Heart right ventricle (tissue), 16 donors: ENCODE measurements around the gene STUM. TPM values are rescaled to one million over a fixed set of nuclear protein-coding genes. Genes with fewer than 3 reads are reported as not detected.
A peak's percentile ranks its signal among the peaks of the same experiment; 100 is the strongest.

Experiments
- ATAC-seq, 8 donors: fragments of 200-7000 bp; cut with Tn5 transposase; one replicate each; pipeline ENCODE4 v1.9.1; 2020; ENCODE audit warnings: mild to moderate bottlenecking in 8 of 8, moderate library complexity in 8 of 8, moderate number of reproducible peaks in 1 of 8
- DNase-seq, 2 donors: peaks; one replicate each; pipeline ENCODE4 v3.0.0-alpha.2; 2020
- H3K27ac ChIP-seq, 10 donors: fragments of 200-600 bp; sonication (generic) in 2 of 10; one replicate each; pipeline versions ENCODE4 v1.5.0 to v1.8.0; 2020 to 2022; ENCODE audit warnings: mild to moderate bottlenecking in 3 of 10
- H3K27me3 ChIP-seq, 7 donors: fragments of 200-600 bp; one replicate each; pipeline ENCODE4 v1.8.0; 2021 to 2022; ENCODE audit warnings: mild to moderate bottlenecking in 2 of 7
- H3K36me3 ChIP-seq, 9 donors: fragments of 200-600 bp; sonication (generic) in 1 of 9; one replicate each; pipeline versions ENCODE4 v1.5.0 to v1.8.0; 2020 to 2022; ENCODE audit warnings: mild to moderate bottlenecking in 2 of 9
- H3K4me1 ChIP-seq, 9 donors: fragments of 200-600 bp; sonication (generic) in 1 of 9; one replicate each; pipeline versions ENCODE4 v1.5.0 to v1.8.0; 2020 to 2022; ENCODE audit warnings: mild to moderate bottlenecking in 4 of 9
- H3K4me3 ChIP-seq, 10 donors: fragments of 200-600 bp; sonication (generic) in 2 of 10; one replicate each; pipeline versions ENCODE4 v1.5.0 to v1.8.0; 2020 to 2022; ENCODE audit warnings: mild to moderate bottlenecking in 7 of 10, moderate library complexity in 2 of 10
- H3K9me3 ChIP-seq, 11 donors: fragments of 200-600 bp in 10 of 11; sonication (generic) in 2 of 11; one replicate each; pipeline versions ENCODE4 v1.5.0 to v1.8.0; 2013 to 2022; ENCODE audit warnings: mild to moderate bottlenecking in 2 of 11, control low read depth in 1 of 11, moderate library complexity in 1 of 11
- CTCF ChIP-seq, 9 donors: fragments of 200-600 bp; sonication (generic) in 2 of 9; IDR thresholded peaks; one replicate each; pipeline versions ENCODE4 v1.5.0 to v1.8.0; 2021 to 2022; ENCODE audit warnings: antibody characterized with exemption in 9 of 9, mild to moderate bottlenecking in 5 of 9, moderate library complexity in 1 of 9
- WGBS, 2 donors: extraction: QIAGEN DNeasy Blood & Tissue Kit; methylation state at CpG; one replicate each; pipeline ENCODE4 v1.1.7; 2013; ENCODE audit warnings: inconsistent platforms in 1 of 2; 5-methylcytosine and 5-hydroxymethylcytosine counted together
- intact Hi-C, 10 donors: fragments of 100-400 bp; cut with DNase I; formaldehyde crosslinking; loops; one replicate each; pipeline versions ENCODE4 v1.11.1 to v1.14.2; 2022
- polyA plus RNA-seq, 2 donors: library from polyadenylated mRNA; stranded (reverse); fragments of 200-250 nt; gene quantifications; one replicate each; pipeline ENCODE4 v1.2.3, GENCODE V29; 2013
- total RNA-seq, 10 donors: library from RNA; stranded (reverse); fragmentation: NEBNext Ultra II Directional in 3 of 10; extraction: Animal tissue kit (Norgen Biotek cat#: 25700) in 3 of 10; gene quantifications; one replicate each; pipeline versions ENCODE4 v1.2.1 to v1.2.4, GENCODE V29; 2021 to 2023
- donor health status: Arrhythmogenic right ventricular cardiomyopathy.
- donor health status: ischemic (EF 13 %, LVEDD 7.1; RV severe dilation, severe dysfunction).
- donor health status: healthy with polysubstance abuse.
- donor health status: DM: no; HTN: yes; CAD: no.
- donor health status: DM: no; HTN: no; CAD: no.
- donor health status: ischemic (EF 25% LVEDD 6.9; RV normal size, moderate dysfunction).
- donor health status: ischemic (EF 25% LVEDD 5.7; RV mildly dilated, moderate dysfunction).
- donor health status: healthy.
- donor health status: DM: yes; HTN: yes; CAD: no.
- donor health status: Ischemic cardiomyopathy.
- donor health status: ischemic (EF 35%, LVEDD 5.7; RV mildly dilated, moderate dysfunction).
- donor health status: nonischemic (EF 11% LVEDD 7.7; RV severe dilation, severe dysfunction).
- donor health status: DM: yes; HTN: yes; CAD: no.
- donor health status: PGD.
- donor health status: ischemic (EF 29% LVEDD 5.4; RV normal size, mild dysfunction).
- donor health status: nonischemic (EF 23%, LVEDD 6.1; RV moderate dilation, normal function).

The STUM gene
- total and polyA plus RNA-seq, 12 donors: 0.36 to 2.8 (median 0.94) TPM

GRCh38 chr1:226632922-226633351 is 84.4 kb downstream of the STUM start:
- peaks cover 0 to 70% (median 0%) of the 10 kb centered on the region in 9 donors for H3K36me3 ChIP-seq
- TF ChIP-seq CTCF (IDR thresholded peaks at IDR 0.05): no peak
- peak overlapping the region in 4 of 10 donors; percentile 20 to 49 (median 27) for H3K27ac ChIP-seq
- H3K9me3 ChIP-seq: no peaks in the 10 kb centered on the region
- no peaks in the 10 kb centered on the region for H3K27me3 ChIP-seq
- 80 to 82% methylated on average over 10 of the region's 10 CpGs for WGBS, 2 donors
- peaks cover 5 to 56% (median 32%) of the 10 kb centered on the region in 9 donors for H3K4me1 ChIP-seq
- intact Hi-C loops: loop anchor here in 7 of 10 donors (2.0 to 10.0 kb wide), 6 partner anchors 52 to 812 kb away; partner anchors contain the start of gene ITPKB (in 1 of the 7)
- DNase-seq (no peak), ATAC-seq (no peak)
- H3K4me3 ChIP-seq: no peak overlapping the region

GRCh38 chr1:226633541-226634165 is 85.1 kb downstream of the STUM start:
- Histone ChIP-seq H3K4me3 (no peak overlapping the region), H3K27ac (peak overlapping the region in 8 of 10 donors; percentile 11 to 71 (median 40)), H3K36me3 (peaks cover 0 to 77% (median under 1%) of the 10 kb centered on the region in 9 donors), H3K9me3 (no peaks in the 10 kb centered on the region), H3K27me3 (no peaks in the 10 kb centered on the region), H3K4me1 (peaks cover 7 to 63% (median 40%) of the 10 kb centered on the region in 9 donors)
- ATAC-seq (peak in 2 of 8 donors; percentile 3 to 6), DNase-seq (no peak)
- intact Hi-C loops: loop anchor here in 9 of 10 donors (1.0 to 10.0 kb wide), 10 partner anchors 51 to 811 kb away; partner anchors contain the start of gene ITPKB (in 1 of the 9)
- no peak for TF ChIP-seq CTCF (IDR thresholded peaks at IDR 0.05)
- 43 to 44% methylated on average over 7 of the region's 7 CpGs for WGBS, 2 donors

GRCh38 chr1:226634166-226634588 is 85.6 kb downstream of the STUM start:
- peak overlapping the region in 8 of 10 donors; percentile 11 to 71 (median 40) for H3K27ac ChIP-seq
- peaks cover 7 to 68% (median 40%) of the 10 kb centered on the region in 9 donors for H3K4me1 ChIP-seq
- H3K4me3 ChIP-seq: no peak overlapping the region
- peak; percentile 64 to 83 (median 79) for ATAC-seq
- intact Hi-C loops: loop anchor here in 9 of 10 donors (1.0 to 10.0 kb wide), 10 partner anchors 51 to 811 kb away; partner anchors contain the start of gene ITPKB (in 1 of the 9)
- no peaks in the 10 kb centered on the region for H3K9me3 ChIP-seq
- peak; percentile 80 to 86 for DNase-seq
- WGBS, 2 donors: 4 to 5% methylated on average over 6 of the region's 6 CpGs
- no peaks in the 10 kb centered on the region for H3K27me3 ChIP-seq
- H3K36me3 ChIP-seq: peaks cover 0 to 83% (median 4%) of the 10 kb centered on the region in 9 donors
- peak; percentile 93 to 98 (median 95) for TF ChIP-seq CTCF (IDR thresholded peaks at IDR 0.05)

GRCh38 chr1:226634611-226635246 is 86.2 kb downstream of the STUM start:
- H3K27me3 ChIP-seq: no peaks in the 10 kb centered on the region
- ATAC-seq (peak in 1 of 8 donors; percentile 8), DNase-seq (no peak)
- H3K4me3 ChIP-seq: no peak overlapping the region
- peaks cover 7 to 72% (median 40%) of the 10 kb centered on the region in 9 donors for H3K4me1 ChIP-seq
- intact Hi-C loops: loop anchor here (1.0 to 10.0 kb wide), 12 partner anchors 50 to 810 kb away; partner anchors contain the start of gene ITPKB (in 3 of the 10)
- H3K9me3 ChIP-seq: no peaks in the 10 kb centered on the region
- WGBS, 2 donors: 80 to 85% methylated on average over 22 of the region's 22 CpGs
- H3K27ac ChIP-seq: peak overlapping the region in 5 of 10 donors; percentile 15 to 71 (median 51)
- peaks cover 0 to 88% (median 4%) of the 10 kb centered on the region in 9 donors for H3K36me3 ChIP-seq
- TF ChIP-seq CTCF (IDR thresholded peaks at IDR 0.05): no peak
